AG09309 (cell line): Measurements from ENCODE around the gene OR10A7.

Source experiments
- DNase-seq: peaks from one replicate; pipeline ENCODE4 v3.0.0-alpha.2; 2010; ENCODE audit warnings: low read depth
- H3K4me3 ChIP-seq: 2 replicates; pipeline ENCODE4 v1.5.1; 2011; ENCODE audit warnings: mild to moderate bottlenecking, low read depth, low read length, moderate library complexity; ENCODE audit not compliant: control insufficient read depth
- TF ChIP-seq, protein P1 (sequence below): IDR thresholded peaks from 2 replicates; pipeline ENCODE4 v1.5.1; 2011; ENCODE audit warnings: mild to moderate bottlenecking, low read depth, low read length, inconsistent platforms; ENCODE audit not compliant: insufficient read depth, control insufficient read depth; ENCODE audit errors: missing control alignments

Gene OR10A7

DNA sequence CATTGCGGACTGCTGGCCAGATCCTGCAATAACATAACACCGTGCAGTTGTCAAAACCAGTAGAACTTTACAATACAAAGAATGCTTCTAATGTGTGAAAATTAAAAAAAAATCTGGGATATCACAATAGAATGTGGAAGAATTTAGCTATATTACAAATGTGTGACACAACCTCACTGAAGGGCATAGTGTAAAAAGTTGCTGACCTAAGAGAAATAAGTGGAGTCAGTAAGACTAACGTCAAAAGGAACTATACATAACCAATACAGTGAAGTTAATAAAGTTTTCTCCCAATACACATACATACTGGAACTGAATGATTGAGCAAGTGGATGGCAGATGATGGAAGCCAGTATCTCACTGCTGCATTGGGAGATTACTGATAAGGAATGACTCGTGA lies 36.0 kb downstream of the OR10A7 start:
- TF ChIP-seq, protein P1, sequence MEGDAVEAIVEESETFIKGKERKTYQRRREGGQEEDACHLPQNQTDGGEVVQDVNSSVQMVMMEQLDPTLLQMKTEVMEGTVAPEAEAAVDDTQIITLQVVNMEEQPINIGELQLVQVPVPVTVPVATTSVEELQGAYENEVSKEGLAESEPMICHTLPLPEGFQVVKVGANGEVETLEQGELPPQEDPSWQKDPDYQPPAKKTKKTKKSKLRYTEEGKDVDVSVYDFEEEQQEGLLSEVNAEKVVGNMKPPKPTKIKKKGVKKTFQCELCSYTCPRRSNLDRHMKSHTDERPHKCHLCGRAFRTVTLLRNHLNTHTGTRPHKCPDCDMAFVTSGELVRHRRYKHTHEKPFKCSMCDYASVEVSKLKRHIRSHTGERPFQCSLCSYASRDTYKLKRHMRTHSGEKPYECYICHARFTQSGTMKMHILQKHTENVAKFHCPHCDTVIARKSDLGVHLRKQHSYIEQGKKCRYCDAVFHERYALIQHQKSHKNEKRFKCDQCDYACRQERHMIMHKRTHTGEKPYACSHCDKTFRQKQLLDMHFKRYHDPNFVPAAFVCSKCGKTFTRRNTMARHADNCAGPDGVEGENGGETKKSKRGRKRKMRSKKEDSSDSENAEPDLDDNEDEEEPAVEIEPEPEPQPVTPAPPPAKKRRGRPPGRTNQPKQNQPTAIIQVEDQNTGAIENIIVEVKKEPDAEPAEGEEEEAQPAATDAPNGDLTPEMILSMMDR: no peak
- DNase-seq: no peak
- H3K4me3 ChIP-seq: no peak overlapping the region

DNA sequence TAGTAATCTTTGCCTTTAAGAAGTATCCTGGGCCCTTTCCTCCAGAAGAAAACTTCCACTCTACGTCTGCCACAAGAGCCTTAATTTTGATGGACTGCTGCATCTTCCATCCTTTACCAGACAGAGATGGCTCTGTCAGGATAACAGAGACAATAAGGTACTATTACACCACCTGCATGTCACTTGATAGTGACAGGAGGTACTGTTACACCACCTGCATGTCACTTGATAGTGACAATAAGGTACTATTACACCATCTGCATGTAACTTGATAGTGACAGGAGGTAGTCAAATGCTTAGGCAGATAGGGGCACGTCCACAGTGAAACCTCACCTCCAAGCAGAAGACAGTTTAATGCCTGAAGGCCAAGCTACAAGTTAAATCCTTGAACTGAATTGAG lies 37.5 kb downstream of the OR10A7 start:
- no peak overlapping the region for H3K4me3 ChIP-seq
- TF ChIP-seq, protein P1: no peak

More for the DNA sequence above, 37.5 kb downstream of the OR10A7 start:
- DNase-seq: no peak
